Trophoblast cell (in vitro differentiated cells and primary cell): Measurements from ENCODE around the gene MGAT3.

Experiments used
- DNase-seq, 2 donors: peaks; one replicate each; pipeline ENCODE4 v3.0.0-alpha.2; 2016
- H2AFZ ChIP-seq: 2 replicates; pipeline ENCODE4 v1.6.1; 2013; ENCODE audit warnings: low read length, moderate library complexity, mild to moderate bottlenecking; ENCODE audit not compliant: insufficient read depth, poor library complexity
- H2AK5ac ChIP-seq: 2 replicates; pipeline ENCODE4 v1.6.1; 2013; ENCODE audit warnings: mild to moderate bottlenecking, low read length
- H2BK120ac ChIP-seq: 2 replicates; pipeline ENCODE4 v1.6.1; 2013; ENCODE audit warnings: low read length, mild to moderate bottlenecking, moderate library complexity; ENCODE audit not compliant: insufficient read depth, poor library complexity
- H2BK12ac ChIP-seq: 2 replicates; pipeline ENCODE4 v1.6.1; 2013; ENCODE audit warnings: mild to moderate bottlenecking, low read length, moderate library complexity
- H2BK5ac ChIP-seq: 2 replicates; pipeline ENCODE4 v1.6.1; 2013; ENCODE audit warnings: low read length, low read depth, moderate library complexity, mild to moderate bottlenecking; ENCODE audit not compliant: poor library complexity
- H3K14ac ChIP-seq: 2 replicates; pipeline ENCODE4 v1.6.1; 2013; ENCODE audit warnings: mild to moderate bottlenecking, low read length
- H3K18ac ChIP-seq: 2 replicates; pipeline ENCODE4 v1.6.1; 2013; ENCODE audit warnings: mild to moderate bottlenecking, low read length
- H3K23ac ChIP-seq: 2 replicates; pipeline ENCODE4 v1.6.1; 2013; ENCODE audit warnings: low read length
- H3K27ac ChIP-seq: 2 replicates; pipeline ENCODE4 v1.5.1; 2013; ENCODE audit warnings: low read depth, mild to moderate bottlenecking, inconsistent platforms, low read length, moderate library complexity
- H3K27me3 ChIP-seq: 2 replicates; pipeline ENCODE4 v1.6.1; 2013; ENCODE audit warnings: inconsistent platforms, mild to moderate bottlenecking, low read length, moderate library complexity; ENCODE audit not compliant: insufficient read depth
- H3K36me3 ChIP-seq, 2 experiments: 1 replicate in 1 of 2; 2 replicates in 1 of 2; pipeline ENCODE4 v1.6.1; 2013; ENCODE audit warnings: low read length in 2 of 2, mild to moderate bottlenecking in 2 of 2, moderate library complexity in 1 of 2; ENCODE audit not compliant: insufficient read depth in 2 of 2, control insufficient read depth in 1 of 2
- H3K4ac ChIP-seq: 2 replicates; pipeline ENCODE4 v1.6.1; 2013; ENCODE audit warnings: low read depth, mild to moderate bottlenecking, low read length, moderate library complexity
- H3K4me1 ChIP-seq, 2 experiments: 1 replicate in 1 of 2; 2 replicates in 1 of 2; pipeline ENCODE4 v1.6.1; 2013; ENCODE audit warnings: low read length in 2 of 2, mild to moderate bottlenecking in 2 of 2, moderate library complexity in 1 of 2; ENCODE audit not compliant: insufficient read depth in 2 of 2, control insufficient read depth in 1 of 2
- H3K4me2 ChIP-seq: 2 replicates; pipeline ENCODE4 v1.6.1; 2013; ENCODE audit warnings: inconsistent platforms, mild to moderate bottlenecking, low read length, moderate library complexity
- H3K4me3 ChIP-seq: 2 replicates; pipeline ENCODE4 v1.5.1; 2013; ENCODE audit warnings: mild to moderate bottlenecking, low read depth, low read length, inconsistent platforms
- H3K79me1 ChIP-seq: one replicate; pipeline ENCODE4 v1.6.1; 2013; ENCODE audit warnings: low read length
- H3K79me2 ChIP-seq: 2 replicates; pipeline ENCODE4 v1.6.1; 2013; ENCODE audit warnings: low read length, mild to moderate bottlenecking; ENCODE audit not compliant: control insufficient read depth, insufficient read depth, poor library complexity
- H3K9ac ChIP-seq: 2 replicates; pipeline ENCODE4 v1.6.1; 2013; ENCODE audit warnings: mild to moderate bottlenecking, low read length
- H3K9me3 ChIP-seq: 2 replicates; pipeline ENCODE4 v1.6.1; 2013; ENCODE audit warnings: low read depth, mild to moderate bottlenecking, control low read depth, inconsistent platforms, low read length; ENCODE audit not compliant: insufficient read depth
- H4K12ac ChIP-seq: 2 replicates; pipeline ENCODE4 v1.6.1; 2013; ENCODE audit warnings: low read depth, mild to moderate bottlenecking, low read length, moderate library complexity
- H4K8ac ChIP-seq: 2 replicates; pipeline ENCODE4 v1.6.1; 2013; ENCODE audit warnings: low read depth, mild to moderate bottlenecking, low read length, moderate library complexity
- H4K91ac ChIP-seq: one replicate; pipeline ENCODE4 v1.6.1; 2013; ENCODE audit warnings: low read depth, mild to moderate bottlenecking, low read length, moderate library complexity
- WGBS: extraction: QIAGEN DNeasy Blood & Tissue Kit; methylation state at CpG from one replicate; pipeline ENCODE4 v1.1.7; 2013; ENCODE audit warnings: missing lambda C conversion rate; ENCODE audit not compliant: insufficient read length, insufficient coverage; ENCODE audit errors: extremely low coverage; 5-methylcytosine and 5-hydroxymethylcytosine counted together

The MGAT3 gene

GRCh38 chr22:39418696-39419095 lies 38.1 kb upstream of the MGAT3 start:
- Histone ChIP-seq H4K12ac (no peak overlapping the region), H3K4me3 (no peak overlapping the region), H3K14ac (no peak overlapping the region), H3K27me3 (no peaks in the 10 kb centered on the region), H2BK12ac (no peak overlapping the region), H4K8ac (no peak overlapping the region), H3K9me3 (no peaks in the 10 kb centered on the region), H3K79me2 (no peaks in the 10 kb centered on the region), H3K9ac (no peak overlapping the region), H2BK5ac (no peak overlapping the region), H2BK120ac (no peak overlapping the region), H3K36me3 (peaks cover 51 to 67% of the 10 kb centered on the region in 2 experiments), H4K91ac (no peak overlapping the region), H2AFZ (no peak overlapping the region), H3K4me2 (no peak overlapping the region), H3K4me1 (no peaks in the 10 kb centered on the region), H3K4ac (no peak overlapping the region), H2AK5ac (no peak overlapping the region), H3K79me1 (no peaks in the 10 kb centered on the region), H3K23ac (no peak overlapping the region), H3K27ac (no peak overlapping the region), H3K18ac (no peak overlapping the region)
- WGBS, result no CpG with 5 or more reads among the region's 12 CpGs
- DNase-seq, result no peak

GRCh38 chr22:39419096-39419495 lies 37.7 kb upstream of the MGAT3 start:
- no peaks in the 10 kb centered on the region for H3K27me3 ChIP-seq
- WGBS, result no CpG with 5 or more reads among the region's 6 CpGs

GRCh38 chr22:39419911-39420310 lies 36.9 kb upstream of the MGAT3 start:
- Histone ChIP-seq H2BK120ac (no peak overlapping the region), H3K9ac (peak overlapping the region; percentile 31), H2AK5ac (no peak overlapping the region), H3K79me2 (no peaks in the 10 kb centered on the region), H2AFZ (no peak overlapping the region), H3K4me1 (no peaks in the 10 kb centered on the region), H3K4me2 (no peak overlapping the region), H3K27ac (no peak overlapping the region), H3K9me3 (no peaks in the 10 kb centered on the region), H3K14ac (no peak overlapping the region), H3K36me3 (peaks cover 52 to 66% of the 10 kb centered on the region in 2 experiments), H3K79me1 (no peaks in the 10 kb centered on the region), H3K23ac (no peak overlapping the region), H3K4me3 (no peak overlapping the region), H2BK5ac (no peak overlapping the region), H4K91ac (no peak overlapping the region), H3K4ac (no peak overlapping the region), H4K12ac (no peak overlapping the region), H4K8ac (no peak overlapping the region), H3K18ac (no peak overlapping the region), H2BK12ac (no peak overlapping the region), H3K27me3 (no peaks in the 10 kb centered on the region)
- WGBS, result no CpG with 5 or more reads among the region's 5 CpGs
- no peak for DNase-seq

More at GRCh38 chr22:39419096-39419495, 37.7 kb upstream of the MGAT3 start:
- Histone ChIP-seq H4K91ac (no peak overlapping the region), H3K4me2 (no peak overlapping the region), H3K36me3 (peaks cover 51 to 67% of the 10 kb centered on the region in 2 experiments), H3K18ac (no peak overlapping the region), H3K4me1 (no peaks in the 10 kb centered on the region), H4K8ac (no peak overlapping the region), H2BK5ac (no peak overlapping the region), H3K4me3 (no peak overlapping the region), H3K27ac (no peak overlapping the region), H2AK5ac (no peak overlapping the region), H3K23ac (no peak overlapping the region), H4K12ac (no peak overlapping the region), H2BK120ac (no peak overlapping the region), H2AFZ (no peak overlapping the region), H2BK12ac (no peak overlapping the region), H3K79me2 (no peaks in the 10 kb centered on the region), H3K79me1 (no peaks in the 10 kb centered on the region), H3K9me3 (no peaks in the 10 kb centered on the region), H3K9ac (no peak overlapping the region), H3K14ac (no peak overlapping the region), H3K4ac (no peak overlapping the region)
- DNase-seq, result no peak

GRCh38 chr22:39421691-39422090 lies 35.1 kb upstream of the MGAT3 start:
- no peak overlapping the region for H2AK5ac ChIP-seq
- H3K27ac ChIP-seq, result no peak overlapping the region
- H4K12ac ChIP-seq, result no peak overlapping the region
- H3K4ac ChIP-seq, result no peak overlapping the region
- no peak overlapping the region for H2AFZ ChIP-seq
- no peak overlapping the region for H2BK12ac ChIP-seq
- H3K9me3 ChIP-seq, result no peaks in the 10 kb centered on the region
- no peak overlapping the region for H2BK120ac ChIP-seq
- H3K27me3 ChIP-seq, result no peaks in the 10 kb centered on the region
- H3K79me1 ChIP-seq, result no peaks in the 10 kb centered on the region
- H3K23ac ChIP-seq, result no peak overlapping the region
- no peaks in the 10 kb centered on the region for H3K4me1 ChIP-seq
- H4K8ac ChIP-seq, result no peak overlapping the region
- H3K18ac ChIP-seq, result no peak overlapping the region
- no peak overlapping the region for H3K4me2 ChIP-seq
- no peak overlapping the region for H2BK5ac ChIP-seq
- H3K14ac ChIP-seq, result no peak overlapping the region
- peaks cover 41 to 53% of the 10 kb centered on the region in 2 experiments for H3K36me3 ChIP-seq
- H3K4me3 ChIP-seq, result peak overlapping the region; percentile 25
- H4K91ac ChIP-seq, result no peak overlapping the region
- H3K9ac ChIP-seq, result no peak overlapping the region
- no peaks in the 10 kb centered on the region for H3K79me2 ChIP-seq
- DNase-seq, result no peak
- no CpG with 5 or more reads among the region's 11 CpGs for WGBS
